Left lung (tissue), 10 donors: Measurements from ENCODE around the gene HAPLN3. TPM values are rescaled to one million over a fixed set of nuclear protein-coding genes. Genes with fewer than 3 reads are reported as not detected.

Experiments used
- ATAC-seq: fragments of 200-7000 bp; cut with Tn5 transposase; one replicate; pipeline ENCODE4 v1.9.1; 2020; ENCODE audit warnings: moderate library complexity
- DNase-seq, 4 donors: peaks; one replicate each; pipeline ENCODE4 v3.0.0-alpha.2; 2013 to 2020
- H3K27ac ChIP-seq, 2 donors: fragments of 200-600 bp; sonication (generic) in 1 of 2; one replicate each; pipeline versions ENCODE4 v1.5.0 to v1.8.0; 2020 to 2021
- H3K27me3 ChIP-seq, 2 donors: fragments of 200-600 bp; sonication (generic) in 1 of 2; one replicate each; pipeline versions ENCODE4 v1.5.0 to v1.8.0; 2020 to 2021
- H3K36me3 ChIP-seq, 2 donors: fragments of 200-600 bp; sonication (generic) in 1 of 2; one replicate each; pipeline versions ENCODE4 v1.5.0 to v1.8.0; 2020 to 2021
- H3K4me1 ChIP-seq, 2 donors: fragments of 200-600 bp; one replicate each; pipeline ENCODE4 v1.8.0; 2021
- H3K4me3 ChIP-seq, 2 donors: fragments of 200-600 bp; sonication (generic) in 1 of 2; one replicate each; pipeline versions ENCODE4 v1.5.0 to v1.8.0; 2020 to 2021; ENCODE audit warnings: mild to moderate bottlenecking in 1 of 2
- H3K9me3 ChIP-seq, 2 donors: fragments of 200-600 bp; sonication (generic) in 1 of 2; one replicate each; pipeline versions ENCODE4 v1.5.0 to v1.8.0; 2020 to 2021
- intact Hi-C, 2 donors: fragments of 100-400 bp; cut with DNase I; formaldehyde crosslinking; loops; one replicate each; pipeline versions ENCODE4 v1.11.2 to v1.14.2; 2022
- polyA plus RNA-seq, 6 donors: library from polyadenylated mRNA; unstranded; fragments of 120-200 nt; gene quantifications; one replicate each; pipeline ENCODE4 v1.2.1, GENCODE V29; 2013; ENCODE audit not compliant: insufficient read length in 6 of 6
- total RNA-seq, 2 donors: library from RNA; stranded (reverse); fragmentation: NEBNext Ultra II Directional; extraction: Animal tissue kit (Norgen Biotek cat#: 25700); gene quantifications; one replicate each; pipeline ENCODE4 v1.2.1, GENCODE V29; 2021
- TF ChIP-seq, protein P1 (sequence below), 2 donors: fragments of 200-600 bp; sonication (generic) in 1 of 2; IDR thresholded peaks; one replicate each; pipeline versions ENCODE4 v1.5.0 to v1.8.0; 2021; ENCODE audit warnings: antibody characterized with exemption in 2 of 2
- donor health status: DM: no; HTN: yes; CAD: no.
- donor health status: DM: no; HTN: no; CAD: no.

Gene HAPLN3
- total and polyA plus RNA-seq, 8 donors, result 2.4 to 10.6 (median 4.4) TPM

DNA sequence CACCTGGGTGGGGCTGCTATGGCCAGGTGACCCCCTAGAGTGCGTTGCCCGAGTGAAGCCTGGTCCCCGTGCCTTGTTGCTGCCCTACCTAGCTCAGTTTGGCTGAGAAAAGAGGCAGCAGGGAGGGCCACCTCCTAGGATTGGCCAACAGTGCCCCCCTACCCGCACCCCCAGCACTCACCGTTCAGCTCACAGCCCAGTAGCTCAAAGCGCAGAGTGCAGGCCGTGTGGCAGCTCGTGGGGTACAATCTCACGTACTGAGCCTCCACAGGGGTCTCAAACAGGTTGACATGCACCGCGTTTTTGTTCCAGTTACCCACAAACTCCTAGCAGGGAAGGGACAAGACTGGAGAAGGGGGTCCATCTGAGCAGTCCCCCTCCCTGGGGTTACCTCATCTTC is 10.2 kb upstream of the HAPLN3 start:
- Histone ChIP-seq H3K27ac (no peak overlapping the region), H3K4me1 (peaks cover 0 to 10% of the 10 kb centered on the region in 2 donors), H3K27me3 (no peaks in the 10 kb centered on the region), H3K36me3 (peaks cover 0 to 24% of the 10 kb centered on the region in 2 donors), H3K4me3 (no peak overlapping the region), H3K9me3 (no peaks in the 10 kb centered on the region)
- DNase-seq (peak in 1 of 4 donors; percentile 49), ATAC-seq (no peak)
- intact Hi-C loops, result loop anchor here in 1 of 2 donors (10.0 kb wide), 2 partner anchors 109 to 269 kb away; no protein-coding TSS in a partner anchor
- TF ChIP-seq, protein P1, sequence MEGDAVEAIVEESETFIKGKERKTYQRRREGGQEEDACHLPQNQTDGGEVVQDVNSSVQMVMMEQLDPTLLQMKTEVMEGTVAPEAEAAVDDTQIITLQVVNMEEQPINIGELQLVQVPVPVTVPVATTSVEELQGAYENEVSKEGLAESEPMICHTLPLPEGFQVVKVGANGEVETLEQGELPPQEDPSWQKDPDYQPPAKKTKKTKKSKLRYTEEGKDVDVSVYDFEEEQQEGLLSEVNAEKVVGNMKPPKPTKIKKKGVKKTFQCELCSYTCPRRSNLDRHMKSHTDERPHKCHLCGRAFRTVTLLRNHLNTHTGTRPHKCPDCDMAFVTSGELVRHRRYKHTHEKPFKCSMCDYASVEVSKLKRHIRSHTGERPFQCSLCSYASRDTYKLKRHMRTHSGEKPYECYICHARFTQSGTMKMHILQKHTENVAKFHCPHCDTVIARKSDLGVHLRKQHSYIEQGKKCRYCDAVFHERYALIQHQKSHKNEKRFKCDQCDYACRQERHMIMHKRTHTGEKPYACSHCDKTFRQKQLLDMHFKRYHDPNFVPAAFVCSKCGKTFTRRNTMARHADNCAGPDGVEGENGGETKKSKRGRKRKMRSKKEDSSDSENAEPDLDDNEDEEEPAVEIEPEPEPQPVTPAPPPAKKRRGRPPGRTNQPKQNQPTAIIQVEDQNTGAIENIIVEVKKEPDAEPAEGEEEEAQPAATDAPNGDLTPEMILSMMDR (IDR thresholded peaks at IDR 0.05), result no peak

DNA sequence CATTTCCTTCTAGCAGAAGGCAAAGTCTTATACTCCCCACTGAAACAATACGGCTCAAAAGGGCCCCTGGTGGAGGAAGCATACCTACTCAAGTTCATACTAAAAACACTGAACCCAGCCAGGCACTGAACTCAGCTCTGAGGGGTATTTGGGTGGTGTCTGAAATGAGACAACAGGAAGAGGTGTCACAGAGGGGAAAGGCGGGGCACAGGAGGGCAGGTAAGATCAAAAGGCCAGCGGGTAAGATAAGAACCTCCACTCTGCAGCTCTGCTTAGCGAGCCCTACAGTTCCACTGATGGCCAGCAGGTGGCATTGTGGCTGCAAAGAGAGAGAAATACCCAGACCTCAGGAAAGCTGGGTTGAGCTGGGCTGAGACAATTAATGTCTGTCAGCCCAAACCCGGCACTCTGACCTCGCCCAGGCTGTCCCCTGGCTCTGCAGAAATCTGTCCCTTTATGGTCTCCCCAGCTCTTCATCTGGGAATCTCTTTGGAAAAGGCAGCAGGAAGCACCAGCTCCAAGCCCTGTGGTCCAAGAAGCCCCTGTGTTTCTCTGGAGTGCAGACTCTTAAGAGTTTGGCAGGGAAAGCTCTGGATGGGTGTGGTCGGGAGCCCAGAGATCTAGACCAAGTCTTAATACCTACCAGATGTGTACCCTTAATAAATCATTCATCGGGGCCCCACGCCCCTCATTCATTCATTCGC is 9.4 kb upstream of the HAPLN3 start:
- ATAC-seq, result peak; percentile 96

DNA sequence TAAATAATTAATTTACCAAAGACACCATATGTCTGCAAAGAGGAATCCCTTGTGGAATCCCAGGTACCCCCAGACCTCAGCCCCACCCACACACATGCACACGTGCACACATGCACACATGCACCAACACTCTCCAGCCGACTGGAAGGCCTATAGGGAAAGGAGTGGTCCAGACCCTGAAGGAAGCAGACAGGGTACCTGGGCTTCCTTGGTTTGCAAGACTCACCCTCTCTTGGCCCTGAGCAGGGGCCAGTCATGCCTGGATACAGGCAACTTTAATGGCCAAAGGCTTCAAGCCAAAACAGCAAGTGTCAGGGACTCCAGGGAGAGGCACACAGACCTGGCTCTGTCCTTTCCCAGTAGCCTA is 8.9 kb upstream of the HAPLN3 start:
- TF ChIP-seq, protein P1 (IDR thresholded peaks at IDR 0.05), result no peak
- H3K27ac ChIP-seq, result no peak overlapping the region
- intact Hi-C loops, result loop anchor here in 1 of 2 donors (10.0 kb wide), 2 partner anchors 111 to 271 kb away; no protein-coding TSS in a partner anchor
- DNase-seq, result peak in 1 of 4 donors; percentile 14
- no peaks in the 10 kb centered on the region for H3K27me3 ChIP-seq
- no peak overlapping the region for H3K4me3 ChIP-seq
- ATAC-seq, result no peak
- peaks cover 0 to 23% of the 10 kb centered on the region in 2 donors for H3K36me3 ChIP-seq
- H3K4me1 ChIP-seq, result peaks cover 0 to 10% of the 10 kb centered on the region in 2 donors
- H3K9me3 ChIP-seq, result no peaks in the 10 kb centered on the region

More for the DNA sequence above, 9.4 kb upstream of the HAPLN3 start:
- H3K4me1 ChIP-seq, result peaks cover 0 to 10% of the 10 kb centered on the region in 2 donors
- H3K9me3 ChIP-seq, result no peaks in the 10 kb centered on the region
- H3K27me3 ChIP-seq, result no peaks in the 10 kb centered on the region
- TF ChIP-seq, protein P1 (IDR thresholded peaks at IDR 0.05), result peak; percentile 99
- intact Hi-C loops, result loop anchor here in 1 of 2 donors (10.0 kb wide), 2 partner anchors 110 to 270 kb away; no protein-coding TSS in a partner anchor
- no peak overlapping the region for H3K4me3 ChIP-seq
- no peak overlapping the region for H3K27ac ChIP-seq
- peak in 3 of 4 donors; percentile 76 to 90 (median 82) for DNase-seq
- H3K36me3 ChIP-seq, result peaks cover 0 to 24% of the 10 kb centered on the region in 2 donors

DNA sequence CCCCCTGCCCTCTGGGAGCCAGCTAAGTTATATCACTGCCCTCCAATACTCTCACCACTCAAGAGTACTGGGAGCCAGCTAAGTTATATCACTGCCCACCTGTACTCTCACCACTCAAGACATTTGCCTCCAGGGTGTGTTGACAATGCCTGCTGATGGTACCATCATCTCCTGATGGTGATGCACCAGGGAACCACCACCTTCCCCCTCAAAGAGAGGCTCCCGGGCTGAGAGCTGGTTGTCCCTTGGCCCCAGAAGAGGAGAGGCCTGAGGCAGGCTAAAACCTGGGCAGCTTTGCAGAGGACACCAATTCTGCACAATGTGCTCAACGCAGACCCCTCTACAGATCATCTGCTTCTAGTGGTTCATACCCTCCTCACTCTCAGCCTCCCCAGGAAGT is 7.5 kb upstream of the HAPLN3 start:
- H3K27ac ChIP-seq, result no peak overlapping the region
- peak in 1 of 4 donors; percentile 16 for DNase-seq
- H3K9me3 ChIP-seq, result no peaks in the 10 kb centered on the region
- no peak for ATAC-seq
- intact Hi-C loops, result loop anchor here in 1 of 2 donors (10.0 kb wide), 2 partner anchors 112 to 272 kb away; no protein-coding TSS in a partner anchor
- TF ChIP-seq, protein P1 (IDR thresholded peaks at IDR 0.05), result no peak
- no peak overlapping the region for H3K4me3 ChIP-seq
- no peaks in the 10 kb centered on the region for H3K27me3 ChIP-seq
- peaks cover 0 to 10% of the 10 kb centered on the region in 2 donors for H3K4me1 ChIP-seq
- peaks cover 0 to 20% of the 10 kb centered on the region in 2 donors for H3K36me3 ChIP-seq

DNA sequence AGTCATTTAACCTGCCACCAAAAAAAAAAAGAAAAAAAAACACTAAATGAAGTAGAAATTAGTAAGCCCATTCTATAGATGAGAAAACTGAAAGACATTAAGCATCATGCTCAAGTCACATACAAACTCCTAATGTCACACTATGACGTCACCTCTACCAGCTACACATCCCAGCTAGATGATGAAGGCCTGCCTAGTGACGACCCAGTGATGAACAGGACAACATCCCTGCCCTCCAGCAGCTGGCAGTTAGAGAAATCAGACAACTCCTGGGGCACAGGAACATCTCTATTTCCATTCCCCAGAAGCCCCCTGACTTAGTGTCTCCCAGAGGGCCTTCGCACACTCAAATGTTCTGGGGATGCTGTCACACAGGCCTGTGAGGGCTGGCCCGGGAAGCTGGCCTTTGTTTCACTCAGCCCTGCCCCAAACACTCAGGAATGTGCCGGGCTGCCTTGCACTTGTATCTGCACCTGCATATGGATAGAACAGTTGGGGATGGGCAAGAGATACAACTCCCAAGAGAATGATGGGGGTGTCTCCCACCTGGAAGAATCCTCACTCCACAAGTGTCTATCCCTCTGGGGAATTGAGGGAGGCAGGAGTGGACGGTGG is 7.0 kb upstream of the HAPLN3 start:
- peaks cover 0 to 13% of the 10 kb centered on the region in 2 donors for H3K4me1 ChIP-seq
- no peak overlapping the region for H3K4me3 ChIP-seq
- no peaks in the 10 kb centered on the region for H3K9me3 ChIP-seq
- DNase-seq (no peak), ATAC-seq (no peak)
- H3K27ac ChIP-seq, result no peak overlapping the region
- no peaks in the 10 kb centered on the region for H3K27me3 ChIP-seq
- H3K36me3 ChIP-seq, result peaks cover 0 to 20% of the 10 kb centered on the region in 2 donors
- intact Hi-C loops, result loop anchor here in 1 of 2 donors (10.0 kb wide), 2 partner anchors 112 to 272 kb away; no protein-coding TSS in a partner anchor
- TF ChIP-seq, protein P1 (IDR thresholded peaks at IDR 0.05), result no peak
